Activated CD8-positive, alpha-beta memory T cell treated with anti-CD3 and anti-CD28 coated beads for 1 hour (primary cell): ENCODE measurements around the gene KAT6B.

Experiments
- DNase-seq, 2 donors: peaks; one replicate each; pipeline ENCODE4 v3.0.0-alpha.2; 2020; ENCODE audit warnings: low read depth in 1 of 2; ENCODE audit errors: extremely low read depth in 1 of 2

KAT6B gene

DNA sequence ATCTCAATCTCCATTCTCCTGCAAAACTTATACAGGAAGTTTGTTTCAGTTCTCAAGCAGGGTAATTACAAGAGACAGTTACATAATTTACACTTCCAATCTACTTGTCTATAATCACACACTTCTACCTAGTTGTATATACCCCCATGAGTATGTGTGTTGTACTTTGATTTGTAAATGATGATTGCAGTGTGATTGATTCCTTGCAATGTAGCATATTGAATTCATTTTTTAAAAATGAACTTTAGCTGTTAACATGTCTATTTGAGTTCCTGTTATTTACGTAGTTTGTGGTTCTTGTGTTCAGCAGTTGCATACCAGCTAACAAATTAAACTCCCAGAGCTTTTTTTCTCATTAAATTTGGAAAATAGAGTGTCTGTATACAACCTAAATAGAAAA lies 182.6 kb downstream of the KAT6B start:
- DNase-seq: no peak

DNA sequence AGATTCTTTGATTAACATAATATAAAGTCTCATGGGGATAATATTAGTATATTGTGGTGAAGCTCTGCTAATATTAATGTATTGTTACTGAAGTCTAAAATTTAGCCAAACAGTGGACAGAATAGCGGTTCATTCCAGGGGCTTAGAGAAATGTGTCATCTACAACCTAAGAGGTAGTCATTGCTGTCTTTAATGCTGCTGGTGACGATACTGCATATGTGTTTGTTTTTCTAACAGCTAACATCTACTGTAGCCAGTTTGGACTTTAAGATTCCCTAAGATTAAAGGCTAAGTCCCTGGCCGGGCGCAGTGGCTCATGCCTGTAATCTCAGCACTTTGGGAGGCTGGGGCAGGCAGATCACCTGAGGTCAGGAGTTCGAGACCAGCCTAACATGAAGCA lies 183.0 kb downstream of the KAT6B start:
- no peak for DNase-seq

DNA sequence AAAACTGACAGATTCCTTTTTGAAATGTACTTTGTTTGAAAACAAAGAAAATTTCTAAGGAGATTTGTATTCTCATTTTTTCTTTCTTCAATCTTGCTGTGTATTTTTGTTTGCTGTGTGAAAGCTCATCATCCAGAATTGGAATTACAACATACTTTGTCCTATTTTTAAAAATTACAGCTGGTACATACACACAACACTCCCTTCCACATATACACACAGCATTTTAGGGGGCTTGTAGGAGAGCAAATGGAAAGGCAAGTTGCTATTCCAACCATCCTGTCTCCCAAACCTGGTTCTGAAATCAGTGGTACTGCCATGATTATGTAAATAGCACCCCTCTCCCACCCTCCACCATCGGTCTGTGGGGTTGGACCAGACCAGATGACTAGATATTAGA lies 184.0 kb downstream of the KAT6B start:
- no peak for DNase-seq

DNA sequence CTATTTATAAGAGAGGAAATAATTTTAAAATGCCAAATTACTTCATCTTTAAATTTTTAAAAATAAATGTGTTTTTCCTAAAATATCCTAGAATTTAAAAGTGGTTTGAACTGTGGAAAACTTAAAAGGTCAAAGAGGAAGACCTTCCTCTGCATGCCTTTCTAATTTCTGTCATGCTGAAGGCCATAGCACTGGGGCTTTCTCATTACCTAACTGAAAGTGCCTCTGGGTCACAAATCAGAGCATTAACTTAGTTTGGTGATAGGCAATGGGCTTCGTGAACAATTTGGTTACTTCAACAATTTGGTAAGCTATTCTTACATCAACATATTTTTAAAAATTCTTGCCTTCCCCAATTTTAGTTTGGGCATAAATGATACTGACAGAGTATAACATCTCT lies 184.8 kb downstream of the KAT6B start:
- DNase-seq: no peak

DNA sequence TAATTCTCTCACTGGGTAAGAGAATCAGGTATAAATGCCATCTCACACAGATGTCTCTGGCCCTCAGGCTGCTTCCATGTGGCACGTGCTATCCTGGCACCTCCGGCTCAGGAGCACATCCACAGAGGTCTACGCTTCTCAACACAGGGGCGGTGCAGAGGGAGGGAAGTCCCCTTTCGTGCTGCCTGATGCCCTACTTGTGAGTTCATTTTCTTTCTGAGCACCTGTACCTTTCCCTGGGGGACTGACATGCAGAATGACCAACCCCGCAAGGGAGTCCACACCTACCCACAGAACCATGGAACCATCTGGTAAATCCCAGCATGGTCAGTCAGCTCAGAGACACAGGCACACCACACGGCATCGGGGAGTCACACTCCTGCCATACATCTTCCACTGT lies 186.1 kb downstream of the KAT6B start:
- no peak for DNase-seq

DNA sequence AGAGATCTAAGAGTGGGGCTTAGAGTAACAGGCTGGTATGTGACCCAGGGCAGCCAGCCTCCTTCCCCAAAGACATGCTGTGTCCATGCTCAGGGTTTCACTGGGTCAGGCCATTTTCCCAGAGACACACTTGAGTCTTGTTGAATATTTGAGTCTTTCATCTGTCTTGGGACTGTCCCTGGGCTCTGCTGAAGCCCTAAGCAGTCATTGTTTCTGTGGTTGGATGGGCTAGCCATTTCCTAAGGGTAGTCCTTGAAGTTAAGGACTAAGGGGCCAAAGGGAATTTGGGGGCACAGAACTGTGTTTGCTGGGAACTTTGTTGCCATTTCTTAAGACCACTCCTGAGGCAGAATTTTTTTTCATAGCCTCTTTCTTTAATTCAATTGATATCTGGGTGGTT lies 186.6 kb downstream of the KAT6B start:
- DNase-seq: no peak

DNA sequence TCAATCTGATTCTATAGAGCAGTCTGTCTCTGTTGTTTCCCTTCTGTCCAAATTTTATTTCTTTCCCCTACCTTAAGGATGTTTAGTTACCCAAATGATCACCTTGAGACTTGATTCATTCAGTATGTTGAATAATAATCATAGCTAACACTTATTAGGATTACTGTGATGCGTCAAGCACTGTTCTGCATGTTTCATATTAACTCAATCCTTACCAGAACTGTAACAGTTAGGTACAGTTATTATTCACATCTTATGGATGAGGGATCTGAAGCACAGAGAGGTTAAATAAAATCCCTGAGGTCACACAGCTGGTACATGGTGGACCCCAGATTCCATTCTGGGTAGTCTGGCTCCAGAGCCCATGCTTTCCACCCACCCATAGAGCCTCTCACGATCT lies 187.1 kb downstream of the KAT6B start:
- DNase-seq: no peak

DNA sequence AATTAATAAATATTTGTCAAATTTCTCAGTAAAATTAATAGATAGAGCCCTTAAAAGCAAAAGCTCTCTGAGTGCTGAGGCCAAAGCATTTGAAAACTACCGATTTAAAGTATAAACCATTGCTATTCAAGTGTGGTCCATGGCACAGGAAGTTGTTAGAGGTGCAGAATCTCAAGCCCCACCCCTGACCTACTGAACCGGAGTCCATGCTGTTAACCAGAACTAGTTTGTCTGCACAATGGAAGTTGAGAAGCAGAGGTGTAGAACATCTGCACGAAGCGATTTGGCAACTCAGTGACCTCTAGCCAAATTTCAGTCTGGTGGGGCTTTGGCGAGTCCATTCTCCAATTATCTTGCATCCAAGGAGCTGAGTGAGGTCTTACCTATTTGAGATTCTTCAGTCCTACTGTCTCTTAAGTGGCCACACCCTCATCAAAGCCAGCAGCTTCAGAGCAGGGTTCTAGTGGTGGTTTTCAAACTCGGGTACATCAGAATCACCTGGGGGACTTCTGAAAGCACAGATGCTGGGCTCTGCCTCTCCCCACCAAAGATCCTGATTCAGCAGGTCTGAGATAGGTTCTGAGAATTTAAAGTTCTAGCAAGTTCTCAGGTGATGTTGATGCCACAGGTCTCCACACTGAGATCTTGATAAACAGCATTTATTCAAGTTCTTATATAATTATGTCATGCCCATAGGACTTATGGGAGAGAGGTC lies 188.3 kb downstream of the KAT6B start:
- DNase-seq: no peak

DNA sequence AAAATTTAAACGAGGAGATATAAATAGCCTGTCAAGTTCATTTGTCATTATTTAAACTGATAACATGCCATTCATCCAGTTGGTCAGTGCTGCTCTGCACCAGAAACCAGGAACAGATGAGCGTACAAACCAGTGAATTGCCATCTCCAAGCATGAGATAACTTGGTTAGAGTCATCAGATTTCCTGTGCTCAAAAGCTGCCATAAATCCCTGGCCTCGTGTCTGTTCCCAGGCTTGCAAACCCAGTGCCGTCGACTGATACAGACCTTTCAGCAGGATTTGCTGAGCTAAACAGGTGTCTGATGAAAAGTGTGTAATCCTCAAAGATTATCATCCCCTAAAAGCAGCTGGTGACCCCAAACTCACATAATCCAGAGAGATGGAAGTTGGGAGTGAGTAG lies 189.0 kb downstream of the KAT6B start:
- DNase-seq: no peak

DNA sequence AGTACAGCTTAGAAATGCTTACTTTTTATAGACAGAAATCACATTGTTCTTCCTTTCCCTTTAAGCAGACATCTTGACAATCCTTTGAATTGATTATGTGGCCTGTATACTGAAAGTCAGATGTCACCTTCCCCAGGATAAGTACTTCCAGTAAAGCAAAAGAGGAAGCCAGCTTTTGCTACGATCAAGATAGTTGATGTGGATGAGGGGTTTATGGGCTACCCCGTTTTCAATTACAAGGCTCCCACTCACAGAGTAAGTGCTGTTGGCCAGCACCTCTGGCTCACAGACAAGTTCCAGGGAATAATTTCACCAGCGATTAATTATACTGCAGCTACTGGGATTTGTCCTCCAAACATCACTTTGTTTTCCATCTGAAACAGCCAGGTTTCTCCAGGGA lies 189.9 kb downstream of the KAT6B start:
- DNase-seq: no peak

DNA sequence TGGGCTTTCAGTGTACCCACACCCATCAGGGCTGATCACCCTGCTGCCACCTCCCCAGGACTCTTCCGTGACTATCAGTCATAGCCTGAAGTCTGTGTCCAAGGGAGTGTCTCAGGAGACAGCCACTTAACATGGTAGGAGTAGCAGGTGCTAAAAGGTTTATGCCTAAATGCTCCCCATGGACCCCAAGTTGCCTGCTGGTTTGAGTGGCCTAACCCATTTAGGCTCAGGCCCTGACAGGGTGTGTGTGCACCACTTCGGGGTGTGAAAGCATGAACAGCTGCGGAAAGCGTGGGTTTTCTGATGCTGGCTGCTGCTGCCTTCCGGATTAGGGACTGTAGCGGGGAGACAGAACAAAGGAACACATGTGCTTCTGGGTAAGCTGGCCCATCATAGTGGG lies 191.9 kb downstream of the KAT6B start:
- no peak for DNase-seq

DNA sequence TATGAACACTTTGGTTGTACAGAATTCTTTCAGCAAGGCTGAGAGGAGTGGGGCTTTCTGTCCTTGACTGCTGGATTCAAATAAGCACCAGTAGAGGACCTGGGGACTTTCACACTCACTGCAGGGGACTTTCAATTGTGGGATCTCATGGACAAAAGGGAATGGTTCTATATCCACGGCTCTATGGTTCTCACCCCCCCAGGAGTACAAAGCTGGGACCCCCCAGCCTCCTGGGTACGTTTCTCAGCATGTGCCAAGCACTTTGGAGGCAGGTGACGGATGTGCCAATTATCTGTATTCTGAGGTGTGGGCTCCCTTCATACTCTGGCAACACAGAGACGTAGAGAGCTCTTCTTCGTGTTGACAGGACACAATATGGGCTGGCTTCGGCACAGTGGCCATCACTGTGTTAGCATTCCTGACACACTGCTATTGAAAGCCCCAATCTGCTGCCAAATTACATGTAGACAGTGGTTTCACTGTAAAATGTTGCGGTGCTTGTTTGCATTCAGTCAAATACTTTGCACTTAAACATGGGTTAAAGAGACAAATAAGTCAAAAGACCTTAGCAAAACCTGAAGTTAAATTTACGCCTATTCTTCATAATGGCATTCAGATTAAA lies 192.4 kb downstream of the KAT6B start:
- DNase-seq: no peak

DNA sequence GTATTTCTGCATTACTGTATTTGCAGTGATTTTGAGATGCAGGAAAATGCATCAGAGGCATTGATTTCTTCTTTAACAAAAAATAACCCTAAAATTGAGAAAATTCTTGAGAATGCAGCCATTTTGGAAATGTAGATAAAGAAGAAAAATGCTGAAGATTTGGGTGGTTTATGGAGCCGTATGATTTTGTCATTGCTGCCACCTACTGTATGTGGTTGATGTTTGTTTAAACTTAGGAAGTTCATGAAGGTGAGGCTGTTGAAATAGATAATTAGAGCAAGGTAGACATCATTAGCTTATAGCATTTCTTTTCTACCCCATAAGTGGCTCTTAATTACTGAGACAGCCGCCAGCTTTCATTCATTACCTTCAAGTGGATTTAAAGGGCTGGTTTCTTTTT lies 193.0 kb downstream of the KAT6B start:
- no peak for DNase-seq

DNA sequence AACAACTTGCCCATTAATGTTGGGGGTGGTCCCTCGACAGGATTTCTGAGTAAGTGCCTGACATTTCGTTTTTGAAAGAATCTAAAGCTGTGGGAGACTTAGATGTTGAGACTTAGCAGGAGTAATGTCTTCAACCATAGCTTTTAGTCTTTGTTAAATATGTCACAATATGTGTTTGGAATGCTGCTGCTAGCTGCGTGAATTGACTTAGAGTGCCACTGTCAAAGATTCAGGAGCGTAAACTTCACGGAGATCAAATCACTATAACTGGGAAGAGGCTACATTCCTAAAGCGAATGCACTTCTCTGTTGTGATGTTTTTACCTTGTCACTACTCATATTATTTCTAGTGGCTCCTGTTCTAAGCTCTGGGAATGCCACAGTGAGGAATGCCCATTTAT lies 193.8 kb downstream of the KAT6B start:
- no peak for DNase-seq

DNA sequence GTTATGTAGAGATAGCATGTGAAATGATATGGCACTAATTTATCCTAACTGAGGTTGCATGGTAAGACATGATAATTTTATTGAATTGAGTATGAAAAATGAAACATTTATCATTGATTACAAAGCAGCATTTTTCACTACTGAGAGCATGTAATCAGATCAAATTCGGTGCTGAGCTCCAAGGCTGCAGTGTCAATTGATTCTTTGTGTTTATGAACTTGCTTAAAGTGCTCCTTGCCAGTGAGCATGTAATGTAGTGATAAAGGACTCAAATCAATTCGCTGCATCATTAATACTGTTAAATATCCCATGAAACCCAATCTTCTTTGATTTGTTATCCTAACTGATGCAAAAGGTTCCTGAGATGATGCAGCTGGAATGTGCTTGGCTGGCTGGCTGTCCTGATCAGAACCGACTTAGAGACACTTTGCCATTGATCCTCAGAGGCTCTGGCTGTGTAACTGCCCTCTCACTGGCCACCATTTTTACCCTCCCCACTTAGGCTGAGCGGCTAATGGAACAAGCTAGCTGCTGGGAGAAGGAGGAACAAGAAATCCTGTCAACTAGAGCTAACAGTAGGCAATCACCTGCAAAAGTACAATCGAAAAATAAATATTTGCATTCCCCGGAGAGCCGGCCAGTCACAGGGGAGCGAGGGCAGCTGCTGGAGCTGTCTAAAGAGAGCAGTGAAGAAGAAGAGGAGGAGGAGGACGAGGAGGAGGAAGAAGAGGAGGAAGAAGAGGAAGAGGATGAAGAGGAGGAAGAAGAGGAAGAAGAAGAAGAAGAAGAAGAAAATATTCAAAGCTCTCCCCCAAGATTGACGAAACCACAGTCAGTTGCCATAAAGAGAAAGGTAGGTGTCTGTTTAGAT lies 195.2 kb downstream of the KAT6B start:
- no peak for DNase-seq

DNA sequence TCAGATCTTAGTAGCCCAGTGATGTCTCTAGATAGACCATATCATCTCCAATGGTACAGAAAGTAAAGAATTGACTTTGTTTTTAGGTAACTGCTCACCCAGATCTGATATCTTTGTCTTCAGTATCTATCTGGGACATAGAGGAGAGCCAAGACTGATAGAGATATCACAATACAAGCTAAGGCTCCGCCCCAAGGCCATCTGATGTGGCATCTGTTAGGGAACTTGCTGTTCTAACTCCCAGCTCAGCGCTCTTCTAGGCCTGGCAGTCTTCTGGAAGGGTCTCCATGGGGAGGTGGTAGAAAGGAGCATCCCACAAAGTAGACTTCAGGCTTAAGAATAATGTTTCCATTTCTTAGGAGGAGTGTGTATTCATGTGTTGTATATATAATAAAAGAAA lies 196.7 kb downstream of the KAT6B start:
- DNase-seq: no peak

DNA sequence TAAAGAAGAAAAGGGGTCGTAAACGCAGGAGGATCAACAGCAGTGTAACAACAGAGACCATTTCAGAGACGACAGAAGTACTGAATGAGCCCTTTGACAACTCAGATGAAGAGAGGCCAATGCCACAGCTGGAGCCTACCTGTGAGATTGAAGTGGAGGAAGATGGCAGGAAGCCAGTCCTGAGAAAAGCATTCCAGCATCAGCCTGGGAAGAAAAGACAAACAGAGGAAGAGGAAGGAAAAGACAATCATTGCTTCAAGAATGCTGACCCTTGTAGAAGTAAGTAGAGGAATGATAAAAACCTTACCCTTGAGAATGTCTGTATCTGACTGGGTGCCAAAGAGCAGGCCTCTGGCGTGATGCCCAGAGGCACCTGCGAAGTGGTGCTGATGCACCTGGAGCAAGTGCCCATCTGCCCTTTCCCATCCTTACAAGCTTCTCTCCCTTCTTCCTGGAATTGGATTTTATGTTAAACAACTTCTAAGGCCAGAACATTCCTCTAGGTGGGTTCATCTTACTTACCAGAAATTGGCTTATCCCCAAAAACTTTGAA lies 198.6 kb downstream of the KAT6B start:
- no peak for DNase-seq

DNA sequence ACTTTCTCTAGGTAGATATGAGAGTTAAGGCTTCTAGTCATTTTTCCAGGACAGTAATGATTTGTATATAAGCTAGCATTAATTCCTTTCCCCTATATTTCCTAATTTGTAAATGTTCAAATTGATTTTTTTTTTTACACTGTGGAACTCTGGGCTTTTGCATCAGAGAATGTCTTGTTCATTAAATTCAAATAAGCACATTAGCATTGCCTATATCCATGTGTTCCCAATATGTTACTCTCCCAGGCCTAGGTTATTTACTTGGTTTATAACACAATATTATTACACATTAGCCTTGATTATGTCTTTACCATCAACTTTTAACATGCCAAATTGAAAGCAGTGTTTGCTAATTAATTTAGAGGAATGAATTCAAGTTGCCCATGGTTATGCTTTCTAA lies 201.6 kb downstream of the KAT6B start:
- DNase-seq: no peak

DNA sequence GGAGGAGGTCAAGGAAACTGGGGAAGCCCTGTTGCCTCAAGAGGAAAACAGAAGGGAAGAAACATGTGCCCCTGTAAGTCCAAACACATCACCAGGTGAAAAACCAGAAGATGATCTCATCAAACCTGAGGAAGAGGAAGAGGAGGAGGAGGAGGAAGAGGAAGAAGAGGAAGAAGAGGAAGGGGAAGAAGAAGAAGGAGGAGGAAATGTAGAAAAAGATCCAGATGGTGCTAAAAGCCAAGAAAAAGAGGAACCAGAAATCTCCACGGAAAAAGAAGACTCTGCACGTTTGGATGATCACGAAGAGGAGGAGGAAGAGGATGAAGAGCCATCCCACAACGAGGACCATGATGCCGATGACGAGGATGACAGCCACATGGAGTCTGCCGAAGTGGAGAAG lies 202.3 kb downstream of the KAT6B start:
- DNase-seq: no peak

DNA sequence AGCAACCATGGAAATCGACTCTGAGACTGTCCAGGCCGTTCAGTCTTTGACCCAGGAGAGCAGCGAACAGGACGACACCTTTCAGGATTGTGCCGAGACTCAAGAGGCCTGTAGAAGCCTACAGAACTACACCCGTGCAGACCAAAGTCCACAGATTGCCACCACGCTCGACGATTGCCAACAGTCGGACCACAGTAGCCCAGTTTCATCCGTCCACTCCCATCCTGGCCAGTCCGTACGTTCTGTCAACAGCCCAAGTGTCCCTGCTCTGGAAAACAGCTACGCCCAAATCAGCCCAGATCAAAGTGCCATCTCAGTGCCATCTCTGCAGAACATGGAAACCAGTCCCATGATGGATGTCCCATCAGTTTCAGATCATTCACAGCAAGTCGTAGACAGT lies 203.0 kb downstream of the KAT6B start:
- no peak for DNase-seq

DNA sequence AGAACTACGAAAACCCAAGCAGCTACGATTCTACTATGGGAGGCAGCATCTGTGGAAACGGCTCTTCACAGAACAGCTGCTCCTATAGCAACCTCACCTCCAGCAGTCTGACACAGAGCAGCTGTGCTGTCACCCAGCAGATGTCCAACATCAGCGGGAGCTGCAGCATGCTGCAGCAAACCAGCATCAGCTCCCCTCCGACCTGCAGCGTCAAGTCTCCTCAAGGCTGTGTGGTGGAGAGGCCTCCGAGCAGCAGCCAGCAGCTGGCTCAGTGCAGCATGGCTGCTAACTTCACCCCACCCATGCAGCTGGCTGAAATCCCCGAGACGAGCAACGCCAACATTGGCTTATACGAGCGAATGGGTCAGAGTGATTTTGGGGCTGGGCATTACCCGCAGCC lies 203.5 kb downstream of the KAT6B start:
- no peak for DNase-seq

DNA sequence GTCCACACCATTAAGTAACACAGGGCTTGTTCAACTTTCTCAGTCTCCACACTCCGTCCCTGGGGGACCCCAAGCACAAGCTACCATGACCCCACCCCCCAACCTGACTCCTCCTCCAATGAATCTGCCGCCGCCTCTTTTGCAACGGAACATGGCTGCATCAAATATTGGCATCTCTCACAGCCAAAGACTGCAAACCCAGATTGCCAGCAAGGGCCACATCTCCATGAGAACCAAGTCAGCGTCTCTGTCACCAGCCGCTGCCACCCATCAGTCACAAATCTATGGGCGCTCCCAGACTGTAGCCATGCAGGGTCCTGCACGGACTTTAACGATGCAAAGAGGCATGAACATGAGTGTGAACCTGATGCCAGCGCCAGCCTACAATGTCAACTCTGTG lies 204.0 kb downstream of the KAT6B start:
- DNase-seq: no peak
